VCaP (cell line): Measurements from ENCODE around the gene ZFC3H1.

Experiments
- H3K27ac ChIP-seq: fragments of 450-650 bp; 2 replicates; pipeline ENCODE4 v1.5.1; 2017
- CTCF ChIP-seq: fragments of 450-650 bp; conservative IDR thresholded peaks from 2 replicates; pipeline ENCODE4 v1.5.1; 2017; ENCODE audit warnings: mild to moderate bottlenecking, moderate library complexity

The ZFC3H1 gene

GRCh38 chr12:71642264-71642663 lies 21.4 kb downstream of the ZFC3H1 start:
- H3K27ac ChIP-seq: peak overlapping the region; percentile 71
- TF ChIP-seq CTCF: no peak

- no peak for TF ChIP-seq CTCF
- peak overlapping the region; percentile 71 for H3K27ac ChIP-seq
Measured at GRCh38 chr12:71641390-71641789, 22.3 kb downstream of the ZFC3H1 start.

GRCh38 chr12:71640316-71640715 lies 23.3 kb downstream of the ZFC3H1 start:
- TF ChIP-seq CTCF: no peak
- H3K27ac ChIP-seq: peak overlapping the region; percentile 71

- H3K27ac ChIP-seq: no peak overlapping the region
- peak; percentile 28; the same call in 1 of the 2 replicates for TF ChIP-seq CTCF
Measured at GRCh38 chr12:71639341-71639760, 24.3 kb downstream of the ZFC3H1 start.

- no peak overlapping the region for H3K27ac ChIP-seq
Measured at GRCh38 chr12:71638499-71638898, 25.1 kb downstream of the ZFC3H1 start.

GRCh38 chr12:71636704-71637115 lies 26.9 kb downstream of the ZFC3H1 start:
- peak; percentile 90 for TF ChIP-seq CTCF

More at GRCh38 chr12:71638499-71638898, 25.1 kb downstream of the ZFC3H1 start:
- no peak for TF ChIP-seq CTCF

GRCh38 chr12:71627438-71628002 lies 36.1 kb downstream of the ZFC3H1 start:
- no peak for TF ChIP-seq CTCF
- H3K27ac ChIP-seq: peak overlapping the region; percentile 8; the same call in 1 of the 2 replicates

More at GRCh38 chr12:71636704-71637115, 26.9 kb downstream of the ZFC3H1 start:
- no peak overlapping the region for H3K27ac ChIP-seq
